ENCODE results near the gene STEAP1B. TPM values are rescaled to one million over a fixed set of nuclear protein-coding genes. Genes with fewer than 3 reads are reported as not detected.

Gene STEAP1B
- total and polyA plus RNA-seq, 8 donors = 0.13 to 1.6 TPM; not detected in 6

DNA sequence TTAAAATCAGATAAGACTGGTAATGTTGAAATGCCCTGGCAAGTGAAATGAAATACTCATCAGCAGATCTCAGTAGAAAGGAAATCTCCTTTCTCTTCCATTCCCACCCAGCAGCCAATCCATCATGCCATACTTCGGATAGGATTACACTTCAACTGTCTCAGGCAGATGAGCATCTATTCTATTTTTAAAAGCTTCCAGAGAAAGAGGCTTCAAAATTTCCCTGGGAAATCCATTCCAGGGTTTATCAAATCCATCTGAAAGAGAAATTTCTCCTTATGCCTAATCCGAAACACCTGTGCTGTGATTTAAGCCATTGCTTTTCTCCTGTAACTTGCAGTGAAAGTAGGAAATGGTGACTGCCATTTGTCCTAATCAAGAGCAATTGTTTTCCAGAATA is 82.6 kb downstream of the STEAP1B start:
- 75 to 93% (median 84%) methylated on average over 2 of the region's 2 CpGs for WGBS, 5 donors
- no peak for DNase-seq
- H3K27ac ChIP-seq = no peak overlapping the region
- H3K4me3 ChIP-seq = no peak overlapping the region
- intact Hi-C loops (cut with DNase I; ENCODE audit: low total_unique reads) = no loop called here
- no peaks in the 10 kb centered on the region for H3K36me3 ChIP-seq
- TF ChIP-seq POLR2AphosphoS5 (IDR thresholded peaks at IDR 0.05) (no peak), EP300 (IDR thresholded peaks at IDR 0.05) (no peak), POLR2A (IDR thresholded peaks at IDR 0.05) (no peak)
- TF ChIP-seq, protein P1, sequence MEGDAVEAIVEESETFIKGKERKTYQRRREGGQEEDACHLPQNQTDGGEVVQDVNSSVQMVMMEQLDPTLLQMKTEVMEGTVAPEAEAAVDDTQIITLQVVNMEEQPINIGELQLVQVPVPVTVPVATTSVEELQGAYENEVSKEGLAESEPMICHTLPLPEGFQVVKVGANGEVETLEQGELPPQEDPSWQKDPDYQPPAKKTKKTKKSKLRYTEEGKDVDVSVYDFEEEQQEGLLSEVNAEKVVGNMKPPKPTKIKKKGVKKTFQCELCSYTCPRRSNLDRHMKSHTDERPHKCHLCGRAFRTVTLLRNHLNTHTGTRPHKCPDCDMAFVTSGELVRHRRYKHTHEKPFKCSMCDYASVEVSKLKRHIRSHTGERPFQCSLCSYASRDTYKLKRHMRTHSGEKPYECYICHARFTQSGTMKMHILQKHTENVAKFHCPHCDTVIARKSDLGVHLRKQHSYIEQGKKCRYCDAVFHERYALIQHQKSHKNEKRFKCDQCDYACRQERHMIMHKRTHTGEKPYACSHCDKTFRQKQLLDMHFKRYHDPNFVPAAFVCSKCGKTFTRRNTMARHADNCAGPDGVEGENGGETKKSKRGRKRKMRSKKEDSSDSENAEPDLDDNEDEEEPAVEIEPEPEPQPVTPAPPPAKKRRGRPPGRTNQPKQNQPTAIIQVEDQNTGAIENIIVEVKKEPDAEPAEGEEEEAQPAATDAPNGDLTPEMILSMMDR (IDR thresholded peaks at IDR 0.05) = no peak
- H3K4me1 ChIP-seq = no peaks in the 10 kb centered on the region
- no peaks in the 10 kb centered on the region for H3K27me3 ChIP-seq
- no peaks in the 10 kb centered on the region for H3K9me3 ChIP-seq

- no peaks in the 10 kb centered on the region for H3K9me3 ChIP-seq
- H3K27ac ChIP-seq = no peak overlapping the region
- no peak overlapping the region for H3K4me3 ChIP-seq
- no peaks in the 10 kb centered on the region for H3K27me3 ChIP-seq
- 90 to 96% (median 91%) methylated on average over 2 of the region's 2 CpGs for WGBS, 5 donors
- DNase-seq = no peak
- TF ChIP-seq EP300 (IDR thresholded peaks at IDR 0.05) (no peak), POLR2A (IDR thresholded peaks at IDR 0.05) (no peak), POLR2AphosphoS5 (IDR thresholded peaks at IDR 0.05) (no peak)
- TF ChIP-seq, protein P1 (IDR thresholded peaks at IDR 0.05) = no peak
- no peaks in the 10 kb centered on the region for H3K36me3 ChIP-seq
- intact Hi-C loops (cut with DNase I; ENCODE audit: low total_unique reads) = no loop called here
- H3K4me1 ChIP-seq = no peaks in the 10 kb centered on the region
Measured at GRCh38 chr7:22414424-22414823, 85.6 kb downstream of the STEAP1B start.

GRCh38 chr7:22413211-22413610 is 86.8 kb downstream of the STEAP1B start:
- 86 to 98% (median 89%) methylated on average over 2 of the region's 2 CpGs for WGBS, 5 donors
- no peaks in the 10 kb centered on the region for H3K4me1 ChIP-seq
- H3K27ac ChIP-seq = no peak overlapping the region
- no peaks in the 10 kb centered on the region for H3K27me3 ChIP-seq
- no peak for TF ChIP-seq EP300 (IDR thresholded peaks at IDR 0.05)
- TF ChIP-seq POLR2AphosphoS5 (IDR thresholded peaks at IDR 0.05) = no peak
- TF ChIP-seq POLR2A (IDR thresholded peaks at IDR 0.05) = no peak
- TF ChIP-seq, protein P1 (IDR thresholded peaks at IDR 0.05) = no peak
- H3K4me3 ChIP-seq = no peak overlapping the region
- no peak for DNase-seq
- no peaks in the 10 kb centered on the region for H3K36me3 ChIP-seq
- H3K9me3 ChIP-seq = no peaks in the 10 kb centered on the region
- intact Hi-C loops (cut with DNase I; ENCODE audit: low total_unique reads) = no loop called here

DNA sequence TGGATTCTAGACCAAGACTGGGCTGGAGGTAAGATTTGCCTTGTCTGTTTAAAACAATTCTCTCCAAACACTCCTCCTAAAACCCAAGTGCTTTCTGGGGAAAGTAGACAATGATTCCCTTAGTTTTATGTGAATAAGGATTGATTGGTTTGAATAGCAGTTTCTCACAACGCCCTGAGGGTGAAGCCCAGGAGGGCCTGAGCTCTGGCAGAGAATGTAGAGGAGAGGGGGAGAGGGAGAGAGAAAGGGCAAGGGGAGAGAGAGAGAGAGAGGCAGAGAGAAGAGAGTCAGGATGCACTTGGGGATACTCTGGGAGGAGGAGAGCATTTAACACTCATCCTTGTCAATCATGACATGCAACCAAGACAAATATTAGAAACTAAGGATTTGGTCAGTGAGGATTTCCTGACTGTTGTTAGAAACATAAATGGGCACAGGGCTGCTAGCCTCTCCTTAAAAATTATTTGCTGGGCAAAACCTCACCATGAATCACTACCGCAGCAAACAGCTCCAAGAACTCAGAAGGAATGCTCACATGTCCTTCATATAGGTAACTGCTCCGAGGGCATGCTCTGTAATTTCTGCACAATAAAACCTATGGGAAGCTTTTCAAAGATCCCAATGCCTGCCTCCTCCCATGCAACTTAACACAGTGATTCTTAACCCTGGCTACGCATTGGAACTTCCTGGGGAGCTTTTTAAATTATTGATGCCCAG is 87.9 kb downstream of the STEAP1B start:
- intact Hi-C loops (cut with DNase I; ENCODE audit: low total_unique reads) = no loop called here
- WGBS, 5 donors = 69 to 90% (median 87%) methylated on average over 4 of the region's 4 CpGs
- no peak overlapping the region for H3K4me3 ChIP-seq
- no peaks in the 10 kb centered on the region for H3K4me1 ChIP-seq
- H3K27ac ChIP-seq = no peak overlapping the region
- no peaks in the 10 kb centered on the region for H3K9me3 ChIP-seq
- no peaks in the 10 kb centered on the region for H3K36me3 ChIP-seq
- DNase-seq = no peak
- H3K27me3 ChIP-seq = no peaks in the 10 kb centered on the region
- no peak for TF ChIP-seq EP300 (IDR thresholded peaks at IDR 0.05)
- TF ChIP-seq POLR2AphosphoS5 (IDR thresholded peaks at IDR 0.05) = no peak
- no peak for TF ChIP-seq POLR2A (IDR thresholded peaks at IDR 0.05)
- TF ChIP-seq, protein P1 (IDR thresholded peaks at IDR 0.05) = no peak
